ENCODE data around the gene TMC4.
"Not testable (repeated sequence)": the region's sequence is repeated elsewhere in the genome, so short reads cannot be mapped to it uniquely, and the experiment has no call there.

DNA sequence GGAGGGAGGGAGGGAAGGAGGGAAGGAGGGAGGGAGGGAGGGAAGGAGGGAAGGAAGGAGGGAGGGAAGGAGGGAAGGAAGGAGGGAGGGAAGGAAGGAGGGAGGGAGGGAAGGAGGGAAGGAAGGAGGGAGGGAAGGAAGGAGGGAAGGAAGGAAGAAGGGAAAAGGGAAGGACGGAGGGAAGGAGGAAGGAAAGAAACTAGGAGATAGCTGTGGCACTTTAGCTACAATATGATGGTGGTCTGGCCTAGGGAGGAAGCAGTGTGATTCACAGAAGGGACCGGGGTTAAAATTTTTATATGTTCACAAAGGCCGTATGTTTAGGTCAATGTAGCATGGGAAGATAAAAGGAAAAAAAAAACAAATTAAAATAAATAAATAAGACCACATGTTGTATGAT is 8.9 kb upstream of the TMC4 start:
- TF ChIP-seq, protein P1, sequence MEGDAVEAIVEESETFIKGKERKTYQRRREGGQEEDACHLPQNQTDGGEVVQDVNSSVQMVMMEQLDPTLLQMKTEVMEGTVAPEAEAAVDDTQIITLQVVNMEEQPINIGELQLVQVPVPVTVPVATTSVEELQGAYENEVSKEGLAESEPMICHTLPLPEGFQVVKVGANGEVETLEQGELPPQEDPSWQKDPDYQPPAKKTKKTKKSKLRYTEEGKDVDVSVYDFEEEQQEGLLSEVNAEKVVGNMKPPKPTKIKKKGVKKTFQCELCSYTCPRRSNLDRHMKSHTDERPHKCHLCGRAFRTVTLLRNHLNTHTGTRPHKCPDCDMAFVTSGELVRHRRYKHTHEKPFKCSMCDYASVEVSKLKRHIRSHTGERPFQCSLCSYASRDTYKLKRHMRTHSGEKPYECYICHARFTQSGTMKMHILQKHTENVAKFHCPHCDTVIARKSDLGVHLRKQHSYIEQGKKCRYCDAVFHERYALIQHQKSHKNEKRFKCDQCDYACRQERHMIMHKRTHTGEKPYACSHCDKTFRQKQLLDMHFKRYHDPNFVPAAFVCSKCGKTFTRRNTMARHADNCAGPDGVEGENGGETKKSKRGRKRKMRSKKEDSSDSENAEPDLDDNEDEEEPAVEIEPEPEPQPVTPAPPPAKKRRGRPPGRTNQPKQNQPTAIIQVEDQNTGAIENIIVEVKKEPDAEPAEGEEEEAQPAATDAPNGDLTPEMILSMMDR (IDR thresholded peaks at IDR 0.05): not testable (repeated sequence)
- not testable (repeated sequence) for TF ChIP-seq POLR2A (IDR thresholded peaks at IDR 0.05)

All from Peyer's patch (tissue), 4 donors.